Measurements from ENCODE around the gene LRMDA.
"Not testable (repeated sequence)": the region's sequence is repeated elsewhere in the genome, so short reads cannot be mapped to it uniquely, and the experiment has no call there.

LRMDA gene

DNA sequence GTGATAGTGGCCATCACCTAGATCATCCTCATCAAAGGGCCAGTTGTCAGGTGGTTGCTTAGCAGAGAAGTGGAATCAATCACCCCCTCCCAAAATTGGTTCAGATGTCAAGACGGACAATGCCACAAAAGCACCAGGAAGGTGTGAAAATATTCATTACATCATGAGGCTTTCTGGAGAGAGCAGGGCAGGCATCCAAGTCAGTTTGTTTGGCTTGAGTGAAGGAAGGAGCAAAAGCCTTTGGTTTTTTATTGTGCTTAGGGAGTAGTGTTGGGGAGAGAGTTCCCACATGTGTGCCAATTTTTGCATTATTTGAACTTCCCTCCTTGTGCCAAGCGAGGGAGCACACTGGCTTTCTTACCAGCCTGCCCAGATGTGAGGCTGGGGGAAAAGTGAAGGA, 1082.9 kb downstream of the LRMDA start:
- H3K79me1 ChIP-seq (ENCODE audit: low read length), result no peaks in the 10 kb centered on the region
- H3K27me3 ChIP-seq (ENCODE audit: insufficient read depth, low read length, poor library complexity), result no peaks in the 10 kb centered on the region
- no peak overlapping the region for H3K4me3 ChIP-seq (ENCODE audit: low read length)
- no peak overlapping the region for H2BK15ac ChIP-seq (replicated peaks; ENCODE audit: low read depth)
- H4K5ac ChIP-seq (ENCODE audit: low read length), result no peak overlapping the region
- H4K8ac ChIP-seq (ENCODE audit: low read depth, low read length), result no peak overlapping the region
- H3K27ac ChIP-seq (ENCODE audit: low read depth, low read length), result no peak overlapping the region
- no peak overlapping the region for H2BK5ac ChIP-seq (ENCODE audit: low read length)
- DNase-seq, result no peak
- no peak overlapping the region for H3K18ac ChIP-seq (ENCODE audit: low read length)
- H3K4ac ChIP-seq (ENCODE audit: low read depth, low read length), result no peak overlapping the region
- H3K9ac ChIP-seq (ENCODE audit: low read length), result no peak overlapping the region
- no CpG with 5 or more reads among the region's 2 CpGs for WGBS (ENCODE audit: extremely low coverage, insufficient coverage, low lambda C conversion rate)
- no peak overlapping the region for H2BK120ac ChIP-seq (ENCODE audit: low read depth, low read length)
- H3K79me2 ChIP-seq (ENCODE audit: control insufficient read depth, insufficient read depth, low read length), result no peaks in the 10 kb centered on the region
- peaks cover 2% of the 10 kb centered on the region for H3K4me1 ChIP-seq (ENCODE audit: control insufficient read depth, low read depth, low read length)
- no peak overlapping the region for H2AK5ac ChIP-seq (ENCODE audit: low read length)
- no peak overlapping the region for H3K23ac ChIP-seq (ENCODE audit: low read length)
- no peaks in the 10 kb centered on the region for H3K36me3 ChIP-seq (ENCODE audit: control insufficient read depth, insufficient read depth, low read length)
- H3K56ac ChIP-seq (ENCODE audit: low read length), result no peak overlapping the region
- no peak overlapping the region for H3K4me2 ChIP-seq (ENCODE audit: low read length)

DNA sequence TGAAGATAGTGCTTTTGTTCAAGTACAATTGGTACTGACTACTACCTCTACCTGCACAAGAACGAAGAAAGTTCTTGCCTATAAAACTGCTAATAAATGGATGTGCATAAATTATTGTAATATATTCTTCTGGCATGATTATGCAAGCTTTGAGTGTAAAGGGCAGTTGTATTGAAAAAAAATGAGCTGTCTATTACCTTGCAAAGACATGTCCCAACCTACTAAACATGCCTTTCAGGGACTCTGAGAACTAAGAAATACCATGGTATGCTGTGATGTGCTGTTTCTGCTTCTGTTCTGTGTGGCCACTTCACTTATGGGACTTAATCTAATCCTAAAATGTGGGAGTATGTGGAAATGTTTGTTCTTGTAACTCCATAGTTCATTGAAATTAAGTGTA, 1083.4 kb downstream of the LRMDA start:
- no peak overlapping the region for H3K23ac ChIP-seq (ENCODE audit: low read length)
- no peak overlapping the region for H2AK5ac ChIP-seq (ENCODE audit: low read length)
- no peak overlapping the region for H3K9ac ChIP-seq (ENCODE audit: low read length)
- H4K8ac ChIP-seq (ENCODE audit: low read depth, low read length), result no peak overlapping the region
- H3K4me3 ChIP-seq (ENCODE audit: low read length), result no peak overlapping the region
- DNase-seq, result no peak
- no peak overlapping the region for H2BK5ac ChIP-seq (ENCODE audit: low read length)
- no peak overlapping the region for H2BK120ac ChIP-seq (ENCODE audit: low read depth, low read length)
- no peaks in the 10 kb centered on the region for H3K79me1 ChIP-seq (ENCODE audit: low read length)
- H3K56ac ChIP-seq (ENCODE audit: low read length), result no peak overlapping the region
- H3K18ac ChIP-seq (ENCODE audit: low read length), result no peak overlapping the region
- H3K4me2 ChIP-seq (ENCODE audit: low read length), result no peak overlapping the region
- no peak overlapping the region for H2BK15ac ChIP-seq (replicated peaks; ENCODE audit: low read depth)
- H3K4ac ChIP-seq (ENCODE audit: low read depth, low read length), result no peak overlapping the region
- H3K4me1 ChIP-seq (ENCODE audit: control insufficient read depth, low read depth, low read length), result no peaks in the 10 kb centered on the region
- H3K27me3 ChIP-seq (ENCODE audit: insufficient read depth, low read length, poor library complexity), result no peaks in the 10 kb centered on the region
- no peaks in the 10 kb centered on the region for H3K36me3 ChIP-seq (ENCODE audit: control insufficient read depth, insufficient read depth, low read length)
- H3K27ac ChIP-seq (ENCODE audit: low read depth, low read length), result no peak overlapping the region
- no peaks in the 10 kb centered on the region for H3K79me2 ChIP-seq (ENCODE audit: control insufficient read depth, insufficient read depth, low read length)
- no CpG with 5 or more reads among the region's 1 CpG for WGBS (ENCODE audit: extremely low coverage, insufficient coverage, low lambda C conversion rate)
- H4K5ac ChIP-seq (ENCODE audit: low read length), result no peak overlapping the region

DNA sequence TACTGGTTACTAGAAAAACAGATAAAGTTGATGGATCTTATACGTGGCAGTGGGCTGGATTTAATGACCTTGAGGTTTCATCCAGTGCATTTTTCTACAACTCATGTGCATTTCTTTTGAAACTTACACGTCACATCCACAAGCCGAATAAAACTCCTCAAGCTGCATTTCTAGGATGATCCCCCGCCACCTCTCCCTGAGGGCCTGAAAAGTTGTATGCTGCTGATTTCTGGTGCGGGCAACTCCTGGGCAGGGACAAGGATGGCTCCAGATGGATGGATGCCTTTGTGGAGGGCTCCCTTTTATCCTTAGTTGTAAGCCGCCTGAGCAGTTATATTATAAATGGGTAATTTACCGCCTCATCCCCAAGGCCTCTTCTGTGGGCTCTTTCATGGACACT, 1091.1 kb downstream of the LRMDA start:
- no peak for DNase-seq
- no peaks in the 10 kb centered on the region for H3K79me2 ChIP-seq (ENCODE audit: control insufficient read depth, insufficient read depth, low read length)
- H2BK15ac ChIP-seq (replicated peaks; ENCODE audit: low read depth), result no peak overlapping the region
- no peaks in the 10 kb centered on the region for H3K27me3 ChIP-seq (ENCODE audit: insufficient read depth, low read length, poor library complexity)
- no peak overlapping the region for H3K4me3 ChIP-seq (ENCODE audit: low read length)
- no peak overlapping the region for H2BK5ac ChIP-seq (ENCODE audit: low read length)
- no peaks in the 10 kb centered on the region for H3K79me1 ChIP-seq (ENCODE audit: low read length)
- no peak overlapping the region for H4K5ac ChIP-seq (ENCODE audit: low read length)
- no CpG with 5 or more reads among the region's 7 CpGs for WGBS (ENCODE audit: extremely low coverage, insufficient coverage, low lambda C conversion rate)
- no peak overlapping the region for H2AK5ac ChIP-seq (ENCODE audit: low read length)
- H3K4ac ChIP-seq (ENCODE audit: low read depth, low read length), result no peak overlapping the region
- H3K18ac ChIP-seq (ENCODE audit: low read length), result no peak overlapping the region
- no peak overlapping the region for H3K56ac ChIP-seq (ENCODE audit: low read length)
- no peak overlapping the region for H3K27ac ChIP-seq (ENCODE audit: low read depth, low read length)
- no peak overlapping the region for H2BK120ac ChIP-seq (ENCODE audit: low read depth, low read length)
- no peaks in the 10 kb centered on the region for H3K36me3 ChIP-seq (ENCODE audit: control insufficient read depth, insufficient read depth, low read length)
- H3K23ac ChIP-seq (ENCODE audit: low read length), result peak overlapping the region; percentile 68
- H3K4me1 ChIP-seq (ENCODE audit: control insufficient read depth, low read depth, low read length), result no peaks in the 10 kb centered on the region
- H3K4me2 ChIP-seq (ENCODE audit: low read length), result no peak overlapping the region
- H3K9ac ChIP-seq (ENCODE audit: low read length), result no peak overlapping the region
- H4K8ac ChIP-seq (ENCODE audit: low read depth, low read length), result no peak overlapping the region

DNA sequence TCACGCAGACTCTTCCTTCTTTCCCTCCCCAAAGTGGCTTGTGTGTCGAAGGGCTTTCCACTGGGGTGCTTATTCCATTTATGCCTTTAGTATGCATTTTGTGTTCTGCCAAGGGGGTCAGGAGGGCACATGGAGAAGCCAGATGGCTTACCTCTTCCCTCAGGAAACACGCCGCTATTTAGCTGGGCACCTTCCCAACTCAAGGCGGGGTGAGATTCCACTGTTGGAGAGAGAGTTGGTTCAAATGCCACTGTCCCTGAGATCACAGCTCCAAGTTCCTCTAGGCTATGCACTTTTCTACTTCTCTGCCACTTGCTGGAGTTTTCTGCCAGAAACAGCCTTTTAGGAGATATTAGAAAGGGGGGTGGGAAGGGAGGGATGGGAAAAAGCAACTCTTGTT, 1091.8 kb downstream of the LRMDA start:
- no peaks in the 10 kb centered on the region for H3K36me3 ChIP-seq (ENCODE audit: control insufficient read depth, insufficient read depth, low read length)
- H3K56ac ChIP-seq (ENCODE audit: low read length), result no peak overlapping the region
- WGBS (ENCODE audit: extremely low coverage, insufficient coverage, low lambda C conversion rate), result no CpG with 5 or more reads among the region's 5 CpGs
- H3K27ac ChIP-seq (ENCODE audit: low read depth, low read length), result no peak overlapping the region
- no peak overlapping the region for H4K8ac ChIP-seq (ENCODE audit: low read depth, low read length)
- no peak overlapping the region for H3K18ac ChIP-seq (ENCODE audit: low read length)
- H2BK15ac ChIP-seq (replicated peaks; ENCODE audit: low read depth), result no peak overlapping the region
- no peaks in the 10 kb centered on the region for H3K27me3 ChIP-seq (ENCODE audit: insufficient read depth, low read length, poor library complexity)
- no peak overlapping the region for H3K4me3 ChIP-seq (ENCODE audit: low read length)
- no peak overlapping the region for H2BK120ac ChIP-seq (ENCODE audit: low read depth, low read length)
- no peak overlapping the region for H3K4ac ChIP-seq (ENCODE audit: low read depth, low read length)
- no peak overlapping the region for H3K9ac ChIP-seq (ENCODE audit: low read length)
- H3K23ac ChIP-seq (ENCODE audit: low read length), result no peak overlapping the region
- no peak for DNase-seq
- H3K79me2 ChIP-seq (ENCODE audit: control insufficient read depth, insufficient read depth, low read length), result no peaks in the 10 kb centered on the region
- no peak overlapping the region for H2AK5ac ChIP-seq (ENCODE audit: low read length)
- H3K79me1 ChIP-seq (ENCODE audit: low read length), result no peaks in the 10 kb centered on the region
- no peak overlapping the region for H4K5ac ChIP-seq (ENCODE audit: low read length)
- no peak overlapping the region for H2BK5ac ChIP-seq (ENCODE audit: low read length)
- no peak overlapping the region for H3K4me2 ChIP-seq (ENCODE audit: low read length)
- no peaks in the 10 kb centered on the region for H3K4me1 ChIP-seq (ENCODE audit: control insufficient read depth, low read depth, low read length)

DNA sequence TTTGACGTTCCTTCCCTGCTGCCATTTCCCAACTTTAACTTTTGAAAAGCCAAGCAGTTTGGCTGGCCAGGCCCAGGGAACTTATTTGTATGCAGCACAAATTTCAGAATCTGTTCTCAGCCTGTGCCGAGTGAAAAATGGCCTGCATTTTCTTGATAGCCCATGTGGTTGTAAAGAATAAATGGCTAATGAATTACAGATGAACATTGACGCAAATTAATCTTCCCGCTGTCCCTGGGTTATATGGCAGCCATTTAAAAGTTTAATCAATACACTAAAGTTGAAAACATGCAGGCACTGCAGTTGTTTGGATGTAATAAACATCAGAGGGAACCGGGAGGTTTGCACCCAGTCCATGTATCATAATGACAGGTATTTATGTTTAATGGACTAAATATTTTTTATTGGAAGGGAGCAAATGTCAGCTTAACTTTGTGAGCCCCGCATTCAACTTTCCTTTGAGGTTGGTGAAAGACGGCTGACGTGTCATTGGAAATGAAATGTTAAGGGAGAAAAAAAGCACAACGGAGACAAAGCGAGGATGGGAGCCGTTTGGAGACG, 1092.4 kb downstream of the LRMDA start:
- H2AK5ac ChIP-seq (ENCODE audit: low read length), result no peak overlapping the region
- no peak overlapping the region for H3K18ac ChIP-seq (ENCODE audit: low read length)
- H3K56ac ChIP-seq (ENCODE audit: low read length), result no peak overlapping the region
- no peak overlapping the region for H3K4me2 ChIP-seq (ENCODE audit: low read length)
- H3K79me1 ChIP-seq (ENCODE audit: low read length), result no peaks in the 10 kb centered on the region
- H3K4me1 ChIP-seq (ENCODE audit: control insufficient read depth, low read depth, low read length), result no peaks in the 10 kb centered on the region
- H2BK5ac ChIP-seq (ENCODE audit: low read length), result no peak overlapping the region
- H2BK15ac ChIP-seq (replicated peaks; ENCODE audit: low read depth), result no peak overlapping the region
- no peaks in the 10 kb centered on the region for H3K79me2 ChIP-seq (ENCODE audit: control insufficient read depth, insufficient read depth, low read length)
- no peak overlapping the region for H3K4ac ChIP-seq (ENCODE audit: low read depth, low read length)
- H3K27ac ChIP-seq (ENCODE audit: low read depth, low read length), result no peak overlapping the region
- no peaks in the 10 kb centered on the region for H3K27me3 ChIP-seq (ENCODE audit: insufficient read depth, low read length, poor library complexity)
- no peak overlapping the region for H3K9ac ChIP-seq (ENCODE audit: low read length)
- H4K5ac ChIP-seq (ENCODE audit: low read length), result no peak overlapping the region
- no peak for DNase-seq
- H3K4me3 ChIP-seq (ENCODE audit: low read length), result no peak overlapping the region
- no peak overlapping the region for H4K8ac ChIP-seq (ENCODE audit: low read depth, low read length)
- H3K36me3 ChIP-seq (ENCODE audit: control insufficient read depth, insufficient read depth, low read length), result no peaks in the 10 kb centered on the region
- H2BK120ac ChIP-seq (ENCODE audit: low read depth, low read length), result no peak overlapping the region
- H3K23ac ChIP-seq (ENCODE audit: low read length), result no peak overlapping the region
- no CpG with 5 or more reads among the region's 12 CpGs for WGBS (ENCODE audit: extremely low coverage, insufficient coverage, low lambda C conversion rate)

DNA sequence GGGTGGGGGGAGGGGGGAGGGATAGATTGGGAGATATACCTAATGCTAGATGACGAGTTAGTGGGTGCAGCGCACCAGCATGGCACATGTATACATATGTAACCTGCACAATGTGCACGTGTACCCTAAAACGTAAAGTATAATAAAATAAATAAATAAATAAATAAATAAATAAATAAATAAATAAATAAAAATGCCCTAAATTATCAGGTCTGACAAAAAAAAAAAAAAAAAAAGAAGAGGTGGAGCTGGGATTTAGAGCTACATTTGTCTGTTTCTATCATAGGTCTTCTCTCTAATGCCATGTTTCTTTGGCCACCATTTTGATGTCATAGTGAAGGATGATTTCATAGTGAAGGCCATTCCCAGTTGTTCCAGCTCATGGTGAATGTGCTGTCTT, 1095.4 kb downstream of the LRMDA start:
- H3K27ac ChIP-seq (ENCODE audit: low read depth, low read length); H2AK5ac ChIP-seq (ENCODE audit: low read length); H3K23ac ChIP-seq (ENCODE audit: low read length); H3K4me2 ChIP-seq (ENCODE audit: low read length); H3K79me2 ChIP-seq (ENCODE audit: control insufficient read depth, insufficient read depth, low read length); H3K4me3 ChIP-seq (ENCODE audit: low read length); H4K5ac ChIP-seq (ENCODE audit: low read length); H3K4ac ChIP-seq (ENCODE audit: low read depth, low read length); H3K18ac ChIP-seq (ENCODE audit: low read length); H3K79me1 ChIP-seq (ENCODE audit: low read length); H4K8ac ChIP-seq (ENCODE audit: low read depth, low read length); H3K36me3 ChIP-seq (ENCODE audit: control insufficient read depth, insufficient read depth, low read length); DNase-seq; H3K27me3 ChIP-seq (ENCODE audit: insufficient read depth, low read length, poor library complexity); H2BK120ac ChIP-seq (ENCODE audit: low read depth, low read length); H3K4me1 ChIP-seq (ENCODE audit: control insufficient read depth, low read depth, low read length); H2BK5ac ChIP-seq (ENCODE audit: low read length); H3K9ac ChIP-seq (ENCODE audit: low read length); H3K56ac ChIP-seq (ENCODE audit: low read length); H2BK15ac ChIP-seq (replicated peaks; ENCODE audit: low read depth): not testable (repeated sequence)
- no CpG with 5 or more reads among the region's 4 CpGs for WGBS (ENCODE audit: extremely low coverage, insufficient coverage, low lambda C conversion rate)
